Naive thymus-derived CD8-positive, alpha-beta T cell (primary cell): Measurements from ENCODE around the gene ADGRL2. TPM values are rescaled to one million over a fixed set of nuclear protein-coding genes. Genes with fewer than 3 reads are reported as not detected.
"Not testable (repeated sequence)": the region's sequence is repeated elsewhere in the genome, so short reads cannot be mapped to it uniquely, and the experiment has no call there.

ENCODE experiments used
- ATAC-seq, 2 donors: fragments of 150-1000 bp; cut with Tn5 transposase in 1 of 2; sonication (Bioruptor Pico), chemical (Tn5 transposase) in 1 of 2; 1 replicate in 1 of 2; 2 replicates in 1 of 2; pipeline ENCODE4 v1.10.0; 2021; ENCODE audit warnings: mild to moderate bottlenecking in 2 of 2, moderate library complexity in 2 of 2
- POLR2A ChIA-PET: fragments of 350-600 bp; sonication (Branson Sonifier 250); formaldehyde crosslinking; loops from one replicate; lab custom pipeline; 2021; ENCODE audit warnings: antibody characterized with exemption; lab: Charles Lee
- DNase-seq, 10 donors: peaks; one replicate each; pipeline versions ENCODE4 v3.0.0 to v3.0.0-alpha.2; 2020 to 2022
- H3K27ac Mint-ChIP-seq, 10 donors: one replicate each; pipeline ENCODE4 v1.8.0; 2020 to 2022; ENCODE audit warnings: mild to moderate bottlenecking in 10 of 10, mixed read lengths in 10 of 10, moderate library complexity in 4 of 10, inconsistent platforms in 1 of 10
- H3K27me3 Mint-ChIP-seq, 5 donors: one replicate each; pipeline ENCODE4 v1.8.0; 2021 to 2022; ENCODE audit warnings: mixed read lengths in 5 of 5
- H3K36me3 Mint-ChIP-seq, 3 donors: one replicate each; pipeline ENCODE4 v1.8.0; 2020 to 2022; ENCODE audit warnings: mixed read lengths in 3 of 3, mild to moderate bottlenecking in 2 of 3, inconsistent platforms in 1 of 3
- H3K4me1 Mint-ChIP-seq, 4 donors: one replicate each; pipeline ENCODE4 v1.8.0; 2021 to 2022; ENCODE audit warnings: mixed read lengths in 4 of 4
- H3K4me3 Mint-ChIP-seq, 10 donors: one replicate each; pipeline ENCODE4 v1.8.0; 2020 to 2022; ENCODE audit warnings: mild to moderate bottlenecking in 10 of 10, mixed read lengths in 10 of 10, moderate library complexity in 6 of 10, inconsistent platforms in 1 of 10
- H3K9me3 Mint-ChIP-seq, 9 donors: one replicate each; pipeline ENCODE4 v1.8.0; 2020 to 2022; ENCODE audit warnings: mixed read lengths in 9 of 9, mild to moderate bottlenecking in 3 of 9, inconsistent platforms in 1 of 9, moderate library complexity in 1 of 9
- polyA plus RNA-seq, 3 donors: library from polyadenylated mRNA; unstranded; fragments of 300-500 nt; fragmentation: Illumina TruSeq; gene quantifications; one replicate each; pipeline ENCODE4 v1.2.3, GENCODE V29; 2021
- total RNA-seq, 8 experiments: library from RNA in 2 of 8; stranded (reverse) in 2 of 8; gene quantifications; one replicate each; pipeline ENCODE4 v1.2.3 and lab custom pipeline; 2021 to 2026

Gene ADGRL2
- total and polyA plus RNA-seq, 5 experiments from 2014 or later, result not detected

GRCh38 chr1:81874461-81874860, 73.7 kb downstream of the ADGRL2 start:
- DNase-seq (no peak), ATAC-seq (no peak)
- peaks cover 0 to 6% (median 0%) of the 10 kb centered on the region in 9 donors for H3K9me3 Mint-ChIP-seq
- POLR2A ChIA-PET, result no interaction called here
- H3K4me1 Mint-ChIP-seq, result no peaks in the 10 kb centered on the region
- H3K27me3 Mint-ChIP-seq, result peaks cover 0 to 3% (median 0%) of the 10 kb centered on the region in 5 donors
- H3K36me3 Mint-ChIP-seq, result no peaks in the 10 kb centered on the region
- no peak overlapping the region for H3K4me3 Mint-ChIP-seq
- H3K27ac Mint-ChIP-seq, result peak overlapping the region in 2 of 10 donors; percentile 21 to 51

GRCh38 chr1:81874940-81875339, 74.2 kb downstream of the ADGRL2 start:
- H3K36me3 Mint-ChIP-seq, result no peaks in the 10 kb centered on the region
- H3K27me3 Mint-ChIP-seq, result peaks cover 0 to 3% (median 0%) of the 10 kb centered on the region in 5 donors
- no peaks in the 10 kb centered on the region for H3K4me1 Mint-ChIP-seq
- no peak overlapping the region for H3K27ac Mint-ChIP-seq
- POLR2A ChIA-PET, result no interaction called here
- peaks cover 0 to 6% (median 0%) of the 10 kb centered on the region in 9 donors for H3K9me3 Mint-ChIP-seq
- no peak for ATAC-seq
- H3K4me3 Mint-ChIP-seq, result no peak overlapping the region
- no peak for DNase-seq

- ATAC-seq (no peak), DNase-seq (no peak)
- Mint-ChIP-seq H3K4me1 (no peaks in the 10 kb centered on the region), H3K27me3 (peaks cover 0 to 3% (median 0%) of the 10 kb centered on the region in 5 donors), H3K27ac (no peak overlapping the region), H3K9me3 (peaks cover 0 to 9% (median 0%) of the 10 kb centered on the region in 9 donors), H3K4me3 (no peak overlapping the region), H3K36me3 (no peaks in the 10 kb centered on the region)
- POLR2A ChIA-PET, result no interaction called here
Observed at GRCh38 chr1:81876901-81877733, 76.4 kb downstream of the ADGRL2 start.

- no peaks in the 10 kb centered on the region for H3K4me1 Mint-ChIP-seq
- peaks cover 0 to 9% (median 0%) of the 10 kb centered on the region in 9 donors for H3K9me3 Mint-ChIP-seq
- peaks cover 0 to 3% (median 0%) of the 10 kb centered on the region in 5 donors for H3K27me3 Mint-ChIP-seq
- no peak overlapping the region for H3K4me3 Mint-ChIP-seq
- POLR2A ChIA-PET, result no interaction called here
- no peak overlapping the region for H3K27ac Mint-ChIP-seq
- no peak for DNase-seq
- ATAC-seq, result no peak
- no peaks in the 10 kb centered on the region for H3K36me3 Mint-ChIP-seq
Observed at GRCh38 chr1:81877940-81878339, 77.2 kb downstream of the ADGRL2 start.

- Mint-ChIP-seq H3K27ac (no peak overlapping the region), H3K36me3 (no peaks in the 10 kb centered on the region), H3K27me3 (peaks cover 0 to 3% (median 0%) of the 10 kb centered on the region in 5 donors), H3K9me3 (peaks cover 0 to 9% (median 0%) of the 10 kb centered on the region in 9 donors), H3K4me3 (no peak overlapping the region), H3K4me1 (no peaks in the 10 kb centered on the region)
- POLR2A ChIA-PET, result no interaction called here
- no peak for ATAC-seq
- DNase-seq, result no peak
Observed at GRCh38 chr1:81878538-81878937, 77.8 kb downstream of the ADGRL2 start.

- Mint-ChIP-seq H3K4me1 (no peaks in the 10 kb centered on the region), H3K9me3 (peaks cover 0 to 6% (median 0%) of the 10 kb centered on the region in 9 donors), H3K27ac (no peak overlapping the region), H3K4me3 (no peak overlapping the region), H3K36me3 (no peaks in the 10 kb centered on the region), H3K27me3 (no peaks in the 10 kb centered on the region)
- DNase-seq (no peak), ATAC-seq (no peak)
- POLR2A ChIA-PET, result no interaction called here
Observed at GRCh38 chr1:81880781-81881180, 80.0 kb downstream of the ADGRL2 start.

GRCh38 chr1:81885291-81885690, 84.6 kb downstream of the ADGRL2 start:
- DNase-seq, result no peak
- POLR2A ChIA-PET, result no interaction called here
- no peak for ATAC-seq
- Mint-ChIP-seq H3K36me3 (no peaks in the 10 kb centered on the region), H3K27ac (no peak overlapping the region), H3K4me1 (no peaks in the 10 kb centered on the region), H3K4me3 (no peak overlapping the region), H3K9me3 (peaks cover 0 to 12% (median 4%) of the 10 kb centered on the region in 9 donors), H3K27me3 (no peaks in the 10 kb centered on the region)

GRCh38 chr1:81886292-81886691, 85.6 kb downstream of the ADGRL2 start:
- H3K4me3 Mint-ChIP-seq, H3K4me1 Mint-ChIP-seq, ATAC-seq, H3K27ac Mint-ChIP-seq, H3K27me3 Mint-ChIP-seq, DNase-seq, H3K36me3 Mint-ChIP-seq, POLR2A ChIA-PET: not testable (repeated sequence)
- peaks cover 0 to 12% (median 3%) of the 10 kb centered on the region in 9 donors for H3K9me3 Mint-ChIP-seq

- POLR2A ChIA-PET, result no interaction called here
- Mint-ChIP-seq H3K4me3 (no peak overlapping the region), H3K27me3 (no peaks in the 10 kb centered on the region), H3K9me3 (peaks cover 0 to 15% (median 0%) of the 10 kb centered on the region in 9 donors), H3K36me3 (no peaks in the 10 kb centered on the region), H3K27ac (no peak overlapping the region), H3K4me1 (no peaks in the 10 kb centered on the region)
- ATAC-seq (no peak), DNase-seq (no peak)
Observed at GRCh38 chr1:81887421-81888144, 86.8 kb downstream of the ADGRL2 start.

- Mint-ChIP-seq H3K27me3 (no peaks in the 10 kb centered on the region), H3K4me3 (no peak overlapping the region), H3K9me3 (peaks cover 0 to 18% (median 0%) of the 10 kb centered on the region in 9 donors), H3K4me1 (no peaks in the 10 kb centered on the region), H3K27ac (no peak overlapping the region), H3K36me3 (no peaks in the 10 kb centered on the region)
- ATAC-seq (no peak), DNase-seq (no peak)
- POLR2A ChIA-PET, result no interaction called here
Observed at GRCh38 chr1:81889166-81889565, 88.4 kb downstream of the ADGRL2 start.

GRCh38 chr1:81894867-81895266, 94.1 kb downstream of the ADGRL2 start:
- Mint-ChIP-seq H3K9me3 (peaks cover 0 to 14% (median 0%) of the 10 kb centered on the region in 9 donors), H3K36me3 (no peaks in the 10 kb centered on the region), H3K4me1 (no peaks in the 10 kb centered on the region), H3K4me3 (no peak overlapping the region), H3K27me3 (no peaks in the 10 kb centered on the region), H3K27ac (no peak overlapping the region)
- DNase-seq (no peak), ATAC-seq (no peak)
- POLR2A ChIA-PET, result no interaction called here

- DNase-seq, result no peak
- Mint-ChIP-seq H3K4me3 (no peak overlapping the region), H3K27ac (no peak overlapping the region), H3K9me3 (peaks cover 0 to 5% (median 0%) of the 10 kb centered on the region in 9 donors), H3K4me1 (no peaks in the 10 kb centered on the region), H3K36me3 (no peaks in the 10 kb centered on the region), H3K27me3 (no peaks in the 10 kb centered on the region)
- ATAC-seq, result no peak
- POLR2A ChIA-PET, result no interaction called here
Observed at GRCh38 chr1:81899214-81899821, 98.6 kb downstream of the ADGRL2 start.

GRCh38 chr1:81907575-81907974, 106.8 kb downstream of the ADGRL2 start:
- peaks cover 0 to 9% (median 0%) of the 10 kb centered on the region in 9 donors for H3K9me3 Mint-ChIP-seq
- no peak overlapping the region for H3K27ac Mint-ChIP-seq
- no peaks in the 10 kb centered on the region for H3K36me3 Mint-ChIP-seq
- DNase-seq (no peak), ATAC-seq (no peak)
- no peaks in the 10 kb centered on the region for H3K4me1 Mint-ChIP-seq
- POLR2A ChIA-PET, result no interaction called here
- no peaks in the 10 kb centered on the region for H3K27me3 Mint-ChIP-seq
- no peak overlapping the region for H3K4me3 Mint-ChIP-seq
